HL-60/S4 treated with retinoic acid at 250 ng/mL for 4 days and 3 days (cell line): ENCODE results near the gene MEF2A.

Experiments
- in situ Hi-C: fragments of 300-500 bp; cut with MboI; formaldehyde crosslinking; loops from 2 replicates; pipeline ENCODE4 v1.7.0; 2022; ENCODE audit warnings: low sequenced_read_pairs

The MEF2A gene

GRCh38 chr15:99605490-99605931 is 39.7 kb downstream of the MEF2A start:
- in situ Hi-C loops, result no loop called here

GRCh38 chr15:99605990-99606389 is 40.2 kb downstream of the MEF2A start:
- in situ Hi-C loops, result no loop called here

GRCh38 chr15:99606646-99607045 is 40.9 kb downstream of the MEF2A start:
- in situ Hi-C loops, result no loop called here

- in situ Hi-C loops, result no loop called here
Measured at GRCh38 chr15:99613481-99613880, 47.7 kb downstream of the MEF2A start.

- in situ Hi-C loops, result no loop called here
Measured at GRCh38 chr15:99613887-99614647, 48.3 kb downstream of the MEF2A start.

- in situ Hi-C loops, result no loop called here
Measured at GRCh38 chr15:99614749-99615288, 49.0 kb downstream of the MEF2A start.

GRCh38 chr15:99615460-99615859 is 49.7 kb downstream of the MEF2A start:
- in situ Hi-C loops, result no loop called here

GRCh38 chr15:99616129-99616528 is 50.3 kb downstream of the MEF2A start:
- in situ Hi-C loops, result no loop called here

GRCh38 chr15:99616773-99617342 is 51.1 kb downstream of the MEF2A start:
- in situ Hi-C loops, result no loop called here

- in situ Hi-C loops, result no loop called here
Measured at GRCh38 chr15:99618941-99619411, 53.2 kb downstream of the MEF2A start.

- in situ Hi-C loops, result no loop called here
Measured at GRCh38 chr15:99619712-99620111, 53.9 kb downstream of the MEF2A start.

- in situ Hi-C loops, result no loop called here
Measured at GRCh38 chr15:99620178-99620577, 54.4 kb downstream of the MEF2A start.

GRCh38 chr15:99621767-99622166 is 56.0 kb downstream of the MEF2A start:
- in situ Hi-C loops, result no loop called here

- in situ Hi-C loops, result no loop called here
Measured at GRCh38 chr15:99628374-99629001, 62.7 kb downstream of the MEF2A start.

- in situ Hi-C loops, result no loop called here
Measured at GRCh38 chr15:99630607-99631131, 64.9 kb downstream of the MEF2A start.

GRCh38 chr15:99631255-99631654 is 65.5 kb downstream of the MEF2A start:
- in situ Hi-C loops, result no loop called here

- in situ Hi-C loops, result no loop called here
Measured at GRCh38 chr15:99632521-99632920, 66.7 kb downstream of the MEF2A start.

- in situ Hi-C loops, result no loop called here
Measured at GRCh38 chr15:99633655-99634054, 67.9 kb downstream of the MEF2A start.

- in situ Hi-C loops, result no loop called here
Measured at GRCh38 chr15:99634576-99634975, 68.8 kb downstream of the MEF2A start.

GRCh38 chr15:99635145-99635544 is 69.4 kb downstream of the MEF2A start:
- in situ Hi-C loops, result no loop called here

- in situ Hi-C loops, result no loop called here
Measured at GRCh38 chr15:99635794-99636193, 70.0 kb downstream of the MEF2A start.
